Mesendoderm (in vitro differentiated cells): ENCODE data around the gene RAB11A.
"Not testable (repeated sequence)": the region's sequence is repeated elsewhere in the genome, so short reads cannot be mapped to it uniquely, and the experiment has no call there.

Experiments used
- DNase-seq: peaks from one replicate; pipeline ENCODE4 v3.0.0; 2013
- H2AK5ac ChIP-seq: 2 replicates; pipeline ENCODE4 v1.6.1; 2013; ENCODE audit warnings: low read length, inconsistent platforms
- H2BK120ac ChIP-seq: 2 replicates; pipeline ENCODE4 v1.6.1; 2013; ENCODE audit warnings: low read depth, mild to moderate bottlenecking, low read length, moderate library complexity, mixed read lengths
- H2BK15ac ChIP-seq: replicated peaks from 2 replicates; pipeline ENCODE4 v1.6.1; 2013; ENCODE audit warnings: low read depth, mild to moderate bottlenecking, moderate library complexity
- H2BK5ac ChIP-seq: 2 replicates; pipeline ENCODE4 v1.6.1; 2013; ENCODE audit warnings: low read length, inconsistent platforms
- H3K18ac ChIP-seq: 2 replicates; pipeline ENCODE4 v1.6.1; 2013; ENCODE audit warnings: mild to moderate bottlenecking, low read length, mixed read lengths
- H3K23ac ChIP-seq: one replicate; pipeline ENCODE4 v1.6.1; 2013; ENCODE audit warnings: low read length
- H3K27ac ChIP-seq: 2 replicates; pipeline ENCODE4 v1.5.1; 2013; ENCODE audit warnings: low read depth, mild to moderate bottlenecking, inconsistent platforms, low read length, moderate library complexity
- H3K27me3 ChIP-seq: 2 replicates; pipeline ENCODE4 v1.6.1; 2013; ENCODE audit warnings: low read length, control low read depth, mild to moderate bottlenecking, inconsistent platforms; ENCODE audit not compliant: insufficient read depth, poor library complexity
- H3K36me3 ChIP-seq: 2 replicates; pipeline ENCODE4 v1.6.1; 2013; ENCODE audit warnings: low read length, inconsistent platforms; ENCODE audit not compliant: control insufficient read depth, insufficient read depth
- H3K4ac ChIP-seq: one replicate; pipeline ENCODE4 v1.6.1; 2013; ENCODE audit warnings: low read depth, mild to moderate bottlenecking, low read length, moderate library complexity
- H3K4me1 ChIP-seq: 2 replicates; pipeline ENCODE4 v1.6.1; 2013; ENCODE audit warnings: low read depth, low read length, inconsistent platforms; ENCODE audit not compliant: control insufficient read depth
- H3K4me2 ChIP-seq: 2 replicates; pipeline ENCODE4 v1.6.1; 2013; ENCODE audit warnings: low read length
- H3K4me3 ChIP-seq: 2 replicates; pipeline ENCODE4 v1.5.1; 2013; ENCODE audit warnings: mild to moderate bottlenecking, low read length
- H3K56ac ChIP-seq: one replicate; pipeline ENCODE4 v1.6.1; 2013; ENCODE audit warnings: low read length
- H3K79me1 ChIP-seq: 2 replicates; pipeline ENCODE4 v1.6.1; 2013; ENCODE audit warnings: low read length, inconsistent platforms
- H3K79me2 ChIP-seq: 2 replicates; pipeline ENCODE4 v1.6.1; 2013; ENCODE audit warnings: mild to moderate bottlenecking, low read length; ENCODE audit not compliant: control insufficient read depth, insufficient read depth
- H3K9ac ChIP-seq: 2 replicates; pipeline ENCODE4 v1.6.1; 2013; ENCODE audit warnings: low read length, inconsistent platforms
- H4K5ac ChIP-seq: one replicate; pipeline ENCODE4 v1.6.1; 2013; ENCODE audit warnings: low read length
- H4K8ac ChIP-seq: one replicate; pipeline ENCODE4 v1.6.1; 2013; ENCODE audit warnings: low read depth, mild to moderate bottlenecking, control low read depth, low read length, moderate library complexity
- WGBS: extraction: QIAGEN DNeasy Blood & Tissue Kit; methylation state at CpG from one replicate; pipeline ENCODE4 v1.1.7; 2013; ENCODE audit warnings: low lambda C conversion rate, missing lambda C conversion rate; ENCODE audit not compliant: insufficient coverage; ENCODE audit errors: extremely low coverage; 5-methylcytosine and 5-hydroxymethylcytosine counted together

RAB11A gene

DNA sequence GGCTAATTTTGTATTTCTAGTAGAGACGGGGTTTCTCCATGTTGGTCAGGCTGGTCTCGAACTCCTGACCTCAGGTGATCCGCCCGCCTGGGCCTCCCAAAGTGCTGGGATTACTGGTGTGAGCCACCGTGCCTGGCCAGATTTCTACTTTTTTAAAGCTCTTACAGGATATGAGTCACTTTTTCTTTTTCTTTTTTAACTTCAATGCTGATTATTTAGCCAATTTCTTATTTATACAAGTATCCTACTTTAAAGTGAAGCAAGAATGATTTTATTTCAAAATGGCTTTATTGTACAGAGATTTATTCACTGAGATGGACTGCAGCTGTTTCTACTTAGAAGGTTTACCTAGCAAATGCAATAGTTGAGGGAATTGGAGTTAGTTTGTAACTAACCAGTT is 3.3 kb downstream of the RAB11A start:
- no CpG with 5 or more reads among the region's 5 CpGs for WGBS
- not testable (repeated sequence) for H3K56ac ChIP-seq

DNA sequence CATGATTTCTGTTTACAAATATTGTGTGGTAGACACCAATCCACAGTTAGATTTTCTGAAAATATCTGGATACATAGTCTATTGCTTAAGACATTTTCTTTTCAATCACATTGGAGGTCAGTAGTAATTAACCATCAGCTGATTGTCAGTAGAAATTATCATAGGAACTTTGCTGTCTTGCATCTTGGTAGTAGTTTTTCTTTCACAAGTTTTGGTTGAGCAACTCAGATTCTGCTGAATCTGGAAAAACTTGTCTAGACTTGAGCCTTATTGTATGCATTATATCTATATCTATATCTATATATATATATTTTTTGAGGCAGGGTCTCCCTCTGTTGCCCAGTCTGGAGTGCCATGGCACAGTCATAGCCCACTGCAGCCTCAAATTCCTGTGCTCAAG is 4.0 kb downstream of the RAB11A start:
- no peak overlapping the region for H2AK5ac ChIP-seq
- peaks cover 4% of the 10 kb centered on the region for H3K36me3 ChIP-seq
- no peak overlapping the region for H4K8ac ChIP-seq
- H2BK15ac ChIP-seq: no peak overlapping the region
- H3K27me3 ChIP-seq: no peaks in the 10 kb centered on the region
- H3K18ac ChIP-seq: no peak overlapping the region
- H2BK120ac ChIP-seq: no peak overlapping the region
- no peak overlapping the region for H3K27ac ChIP-seq
- H3K4me1 ChIP-seq: no peaks in the 10 kb centered on the region
- H3K56ac ChIP-seq: no peak overlapping the region
- H3K4me3 ChIP-seq: no peak overlapping the region
- H2BK5ac ChIP-seq: no peak overlapping the region
- no peak overlapping the region for H3K23ac ChIP-seq
- H4K5ac ChIP-seq: no peak overlapping the region
- H3K4ac ChIP-seq: no peak overlapping the region
- DNase-seq: no peak
- H3K79me1 ChIP-seq: peaks cover 10% of the 10 kb centered on the region
- H3K79me2 ChIP-seq: peaks cover 62% of the 10 kb centered on the region
- no peak overlapping the region for H3K4me2 ChIP-seq
- no peak overlapping the region for H3K9ac ChIP-seq

More for the DNA sequence above, 3.3 kb downstream of the RAB11A start:
- not testable (repeated sequence) for H3K27ac ChIP-seq, H3K4me1 ChIP-seq, H4K5ac ChIP-seq, H3K36me3 ChIP-seq, H3K18ac ChIP-seq, H3K27me3 ChIP-seq, H2BK15ac ChIP-seq, H3K9ac ChIP-seq, H4K8ac ChIP-seq, DNase-seq, H3K79me1 ChIP-seq, H3K23ac ChIP-seq, H2AK5ac ChIP-seq, H3K4me2 ChIP-seq, H2BK120ac ChIP-seq, H2BK5ac ChIP-seq, H3K4me3 ChIP-seq, H3K4ac ChIP-seq
- H3K79me2 ChIP-seq: peaks cover 62% of the 10 kb centered on the region

DNA sequence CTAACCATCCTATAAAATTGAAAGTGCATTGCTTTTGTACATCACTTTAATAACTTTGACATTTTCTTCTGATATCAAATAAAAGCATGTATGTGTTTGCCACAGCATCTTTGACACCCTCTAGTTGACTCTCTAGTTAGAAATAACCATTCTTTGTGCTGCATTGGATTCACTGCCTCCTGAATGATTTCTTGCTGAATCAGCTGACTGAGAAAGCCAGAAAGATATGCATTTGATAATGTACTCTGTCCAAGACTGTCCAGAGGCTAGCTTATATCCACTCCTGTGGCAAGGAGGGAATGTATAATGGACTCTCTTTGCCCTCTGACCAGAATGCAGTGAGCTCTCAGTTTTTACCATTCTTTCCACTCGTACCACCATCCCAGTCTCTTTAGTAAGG is 6.2 kb downstream of the RAB11A start:
- Histone ChIP-seq H2AK5ac (no peak overlapping the region), H2BK120ac (no peak overlapping the region), H3K56ac (no peak overlapping the region), H3K79me2 (peaks cover 52% of the 10 kb centered on the region), H3K27me3 (no peaks in the 10 kb centered on the region), H3K4me1 (no peaks in the 10 kb centered on the region), H3K27ac (no peak overlapping the region), H2BK5ac (no peak overlapping the region), H3K9ac (no peak overlapping the region), H3K4me3 (no peak overlapping the region), H3K79me1 (peaks cover 8% of the 10 kb centered on the region), H3K23ac (no peak overlapping the region), H2BK15ac (no peak overlapping the region), H4K5ac (no peak overlapping the region), H3K18ac (no peak overlapping the region), H3K36me3 (peaks cover 4% of the 10 kb centered on the region), H3K4me2 (no peak overlapping the region), H4K8ac (no peak overlapping the region), H3K4ac (no peak overlapping the region)
- DNase-seq: no peak
- WGBS: no CpG with 5 or more reads among the region's 1 CpG

DNA sequence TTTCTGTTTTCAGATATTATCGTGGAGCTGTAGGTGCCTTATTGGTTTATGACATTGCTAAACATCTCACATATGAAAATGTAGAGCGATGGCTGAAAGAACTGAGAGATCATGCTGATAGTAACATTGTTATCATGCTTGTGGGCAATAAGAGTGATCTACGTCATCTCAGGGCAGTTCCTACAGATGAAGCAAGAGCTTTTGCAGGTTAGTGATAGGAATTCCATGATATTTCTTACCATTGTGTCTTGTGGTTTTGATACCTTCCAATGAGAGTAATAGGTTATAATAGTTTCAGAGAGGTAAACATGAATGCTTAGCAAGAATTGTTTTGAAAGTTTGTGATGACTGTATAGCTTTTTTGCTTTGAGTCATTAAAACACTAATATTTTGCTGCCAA is 8.5 kb downstream of the RAB11A start:
- DNase-seq: no peak
- no peak overlapping the region for H3K9ac ChIP-seq
- no peak overlapping the region for H3K27ac ChIP-seq
- peaks cover 4% of the 10 kb centered on the region for H3K36me3 ChIP-seq
- no peak overlapping the region for H4K5ac ChIP-seq
- H3K27me3 ChIP-seq: no peaks in the 10 kb centered on the region
- no peak overlapping the region for H3K4me3 ChIP-seq
- no peak overlapping the region for H3K23ac ChIP-seq
- no peak overlapping the region for H3K18ac ChIP-seq
- peaks cover 30% of the 10 kb centered on the region for H3K79me2 ChIP-seq
- no peak overlapping the region for H3K4ac ChIP-seq
- no CpG with 5 or more reads among the region's 3 CpGs for WGBS
- no peak overlapping the region for H2BK15ac ChIP-seq
- H3K56ac ChIP-seq: no peak overlapping the region
- no peaks in the 10 kb centered on the region for H3K4me1 ChIP-seq
- H2AK5ac ChIP-seq: no peak overlapping the region
- no peak overlapping the region for H2BK5ac ChIP-seq
- no peak overlapping the region for H3K4me2 ChIP-seq
- H4K8ac ChIP-seq: no peak overlapping the region
- no peak overlapping the region for H2BK120ac ChIP-seq
- peaks cover 8% of the 10 kb centered on the region for H3K79me1 ChIP-seq

DNA sequence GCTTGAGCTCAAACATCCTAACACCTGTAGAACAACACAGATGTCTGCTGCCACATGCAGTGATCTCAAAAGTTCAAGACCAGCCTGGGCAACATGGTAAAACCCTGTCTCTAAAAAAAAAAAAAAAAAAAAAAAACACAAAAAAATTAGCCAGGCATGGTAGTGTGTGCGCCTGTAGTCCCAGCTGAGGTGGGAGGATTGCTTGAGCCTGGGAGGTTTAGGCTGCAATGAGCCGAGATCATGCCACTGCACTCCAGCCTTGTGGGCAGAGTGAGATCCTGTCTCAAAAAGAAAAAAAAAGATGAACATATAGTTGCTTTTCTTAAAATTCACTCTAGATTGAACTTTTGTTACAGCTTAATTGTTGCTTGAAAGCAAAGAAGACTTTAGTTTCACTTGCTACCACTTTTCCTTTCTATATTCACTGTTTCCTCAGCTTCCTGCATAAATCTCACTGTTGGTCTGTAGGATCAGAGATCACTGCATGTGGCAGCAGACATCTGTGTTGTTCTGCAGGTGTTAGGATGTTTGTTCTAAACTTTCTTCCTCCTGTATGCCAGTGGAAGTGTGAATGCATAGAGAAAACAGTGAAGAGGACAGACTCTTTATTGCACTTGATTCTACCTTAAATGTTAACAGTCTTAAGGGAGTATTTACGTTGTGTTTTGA is 12.6 kb downstream of the RAB11A start:
- peaks cover 4% of the 10 kb centered on the region for H3K36me3 ChIP-seq

DNA sequence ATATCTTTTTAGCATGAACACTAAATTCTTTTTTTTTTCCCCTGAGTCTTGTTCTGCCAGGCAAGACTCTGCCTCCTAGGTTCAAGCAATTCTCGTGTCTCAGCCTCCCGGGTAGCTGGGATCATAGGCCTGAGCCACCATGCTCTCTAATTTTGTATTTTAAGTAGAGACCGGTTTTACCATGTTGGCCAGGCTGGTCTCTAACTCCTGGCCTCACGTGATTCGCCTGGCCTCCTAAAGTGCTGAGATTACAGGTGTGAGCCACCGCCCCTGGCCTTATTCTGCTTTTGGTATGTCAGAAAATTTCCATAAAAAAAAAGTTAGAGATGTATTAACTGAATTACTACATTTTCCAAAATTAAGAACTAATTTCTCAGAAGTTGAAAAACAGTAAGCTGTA is 14.3 kb downstream of the RAB11A start:
- H2BK5ac ChIP-seq: no peak overlapping the region
- no peak overlapping the region for H3K18ac ChIP-seq
- no peak overlapping the region for H3K4me2 ChIP-seq
- no peak overlapping the region for H3K27ac ChIP-seq
- H3K56ac ChIP-seq: no peak overlapping the region
- no peaks in the 10 kb centered on the region for H3K27me3 ChIP-seq
- H3K4me1 ChIP-seq: no peaks in the 10 kb centered on the region
- no peaks in the 10 kb centered on the region for H3K79me2 ChIP-seq
- no peak for DNase-seq
- H3K4me3 ChIP-seq: no peak overlapping the region
- no peak overlapping the region for H2BK15ac ChIP-seq
- no peak overlapping the region for H4K8ac ChIP-seq
- H3K4ac ChIP-seq: no peak overlapping the region
- no peak overlapping the region for H3K9ac ChIP-seq
- H3K79me1 ChIP-seq: peaks cover 3% of the 10 kb centered on the region
- WGBS: no CpG with 5 or more reads among the region's 6 CpGs
- no peak overlapping the region for H4K5ac ChIP-seq
- no peaks in the 10 kb centered on the region for H3K36me3 ChIP-seq
- H2BK120ac ChIP-seq: no peak overlapping the region
- no peak overlapping the region for H3K23ac ChIP-seq
- H2AK5ac ChIP-seq: no peak overlapping the region

More for the DNA sequence above, 12.6 kb downstream of the RAB11A start:
- H3K9ac ChIP-seq: no peak overlapping the region
- WGBS: no CpG with 5 or more reads among the region's 3 CpGs
- H2BK5ac ChIP-seq: no peak overlapping the region
- H3K56ac ChIP-seq: no peak overlapping the region
- H2BK120ac ChIP-seq: no peak overlapping the region
- no peak overlapping the region for H3K4ac ChIP-seq
- H3K4me2 ChIP-seq: no peak overlapping the region
- H3K4me1 ChIP-seq: no peaks in the 10 kb centered on the region
- peaks cover 3% of the 10 kb centered on the region for H3K79me2 ChIP-seq
- H3K23ac ChIP-seq: no peak overlapping the region
- no peak overlapping the region for H2AK5ac ChIP-seq
- no peaks in the 10 kb centered on the region for H3K27me3 ChIP-seq
- H3K4me3 ChIP-seq: no peak overlapping the region
- no peak overlapping the region for H2BK15ac ChIP-seq
- H4K5ac ChIP-seq: no peak overlapping the region
- H4K8ac ChIP-seq: no peak overlapping the region
- peaks cover 5% of the 10 kb centered on the region for H3K79me1 ChIP-seq
- DNase-seq: no peak
- no peak overlapping the region for H3K18ac ChIP-seq
- no peak overlapping the region for H3K27ac ChIP-seq
